Large intestine (tissue), 3 donors: ENCODE results near the gene SNRNP48. TPM values are rescaled to one million over a fixed set of nuclear protein-coding genes. Genes with fewer than 3 reads are reported as not detected.
A peak's percentile ranks its signal among the peaks of the same experiment; 100 is the strongest.

ENCODE experiments used
- DNase-seq, 2 donors: peaks; one replicate each; pipeline versions ENCODE4 v3.0.0 to v3.0.0-alpha.2; 2013
- H3K27ac ChIP-seq: one replicate; pipeline ENCODE4 v1.5.1; 2013; ENCODE audit warnings: low read length
- H3K27me3 ChIP-seq: 2 replicates; pipeline ENCODE4 v1.6.1; 2013; ENCODE audit warnings: low read length; ENCODE audit not compliant: control insufficient read depth, insufficient read depth
- H3K36me3 ChIP-seq: 2 replicates; pipeline ENCODE4 v1.6.1; 2013; ENCODE audit warnings: low read length; ENCODE audit not compliant: control insufficient read depth, insufficient read depth
- H3K4me1 ChIP-seq: one replicate; pipeline ENCODE4 v1.6.1; 2013; ENCODE audit warnings: low read length; ENCODE audit not compliant: control insufficient read depth, insufficient read depth
- H3K4me3 ChIP-seq: one replicate; pipeline ENCODE4 v1.5.1; 2013; ENCODE audit warnings: low read length
- H3K9me3 ChIP-seq: one replicate; pipeline ENCODE4 v1.6.1; 2013; ENCODE audit warnings: mild to moderate bottlenecking, low read depth, low read length, moderate library complexity; ENCODE audit not compliant: control insufficient read depth
- WGBS: methylation state at CpG from one replicate; pipeline ENCODE4 v1.1.5; 2013; ENCODE audit warnings: low lambda C conversion rate; ENCODE audit not compliant: insufficient coverage; 5-methylcytosine and 5-hydroxymethylcytosine counted together
- polyA plus RNA-seq: library from polyadenylated mRNA; unstranded; fragments of 120-200 nt; gene quantifications from one replicate; pipeline ENCODE4 v1.2.1, GENCODE V29; 2013

SNRNP48 gene
- polyA plus RNA-seq, 1 donor, result 18.6 TPM

DNA sequence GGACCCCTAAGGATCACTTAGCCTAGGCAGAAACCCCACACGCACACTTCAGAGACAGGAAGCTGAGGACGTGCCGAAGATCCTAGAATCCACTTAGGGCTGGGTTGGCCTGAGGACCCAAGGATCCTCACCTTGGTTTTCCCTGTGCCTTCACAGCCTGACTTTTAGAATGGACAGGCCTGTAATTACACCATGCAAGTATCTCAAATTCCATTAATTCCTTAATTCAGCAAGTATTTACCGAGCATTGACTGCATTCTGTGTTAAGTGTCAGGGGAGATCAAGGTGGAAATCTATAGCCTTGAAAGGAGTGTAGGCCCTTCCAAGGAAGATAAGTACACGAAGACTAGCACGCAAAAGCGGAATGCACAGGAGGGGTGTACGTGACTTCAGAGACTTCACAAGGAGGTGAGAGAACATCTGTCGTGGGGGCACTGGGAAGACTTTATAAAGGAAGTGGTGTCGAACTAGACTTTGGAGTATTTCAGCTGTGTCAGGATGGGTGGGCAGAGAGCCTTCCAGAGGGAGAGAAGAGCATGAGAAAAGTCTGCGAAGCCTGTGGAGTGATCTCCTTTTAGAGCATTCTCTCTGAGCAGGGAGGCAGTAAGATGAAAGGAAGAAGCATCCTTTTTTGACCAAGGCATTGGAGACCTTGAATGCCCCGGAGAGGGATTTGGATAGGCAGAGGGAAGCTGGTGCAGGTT lies 44.5 kb upstream of the SNRNP48 start:
- Histone ChIP-seq H3K9me3 (peaks cover 9% of the 10 kb centered on the region), H3K4me3 (no peak overlapping the region), H3K27ac (peak overlapping the region; percentile 87), H3K27me3 (peaks cover 24% of the 10 kb centered on the region), H3K4me1 (peaks cover 42% of the 10 kb centered on the region), H3K36me3 (no peaks in the 10 kb centered on the region)
- peak in 1 of 2 donors; percentile 75 for DNase-seq
- 40% methylated on average over 1 of the region's 12 CpGs for WGBS

DNA sequence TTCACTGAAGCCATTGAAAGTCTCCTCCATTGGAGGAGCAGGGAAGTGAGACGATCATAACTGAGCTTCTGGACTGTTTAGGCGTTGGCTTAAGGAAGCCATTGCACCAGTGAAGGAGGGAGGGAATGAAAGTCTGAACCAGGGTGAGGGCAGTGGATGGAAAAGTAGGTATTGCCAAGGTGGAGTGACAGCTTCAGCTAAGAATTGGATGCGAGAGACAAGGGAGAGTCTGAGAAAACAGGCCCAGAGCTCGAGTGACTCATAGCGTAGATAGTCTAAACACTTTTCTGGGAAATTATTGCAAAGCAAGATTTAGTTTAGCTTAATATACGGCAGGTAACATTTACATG lies 44.0 kb upstream of the SNRNP48 start:
- DNase-seq, result peak in 1 of 2 donors; percentile 54
- H3K27ac ChIP-seq, result peak overlapping the region; percentile 87
- H3K36me3 ChIP-seq, result no peaks in the 10 kb centered on the region
- H3K4me1 ChIP-seq, result peaks cover 43% of the 10 kb centered on the region
- H3K27me3 ChIP-seq, result peaks cover 19% of the 10 kb centered on the region
- 40% methylated on average over 1 of the region's 6 CpGs for WGBS
- H3K9me3 ChIP-seq, result peaks cover 9% of the 10 kb centered on the region
- H3K4me3 ChIP-seq, result no peak overlapping the region

DNA sequence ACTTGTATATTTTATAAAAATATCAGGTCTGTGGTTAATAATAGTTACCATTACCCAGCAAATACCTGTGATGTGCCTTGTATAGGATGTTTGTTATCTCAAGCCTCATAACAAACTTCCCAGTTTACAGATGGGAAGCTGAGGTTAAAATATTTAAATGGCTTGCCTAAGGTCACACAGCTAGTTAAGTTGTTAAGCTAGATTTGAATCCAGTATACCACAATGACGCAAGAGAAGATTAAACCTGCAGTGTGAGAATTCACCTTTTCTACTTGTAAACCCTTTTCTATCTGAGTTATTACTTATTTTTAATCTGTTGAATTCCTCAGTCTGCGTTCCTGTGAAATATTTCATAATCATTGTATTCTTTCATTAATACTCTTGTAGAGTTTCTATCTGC lies 43.6 kb upstream of the SNRNP48 start:
- peak overlapping the region; percentile 87 for H3K27ac ChIP-seq
- H3K9me3 ChIP-seq, result peaks cover 9% of the 10 kb centered on the region
- no peak overlapping the region for H3K4me3 ChIP-seq
- peaks cover 46% of the 10 kb centered on the region for H3K4me1 ChIP-seq
- H3K36me3 ChIP-seq, result no peaks in the 10 kb centered on the region
- H3K27me3 ChIP-seq, result peaks cover 17% of the 10 kb centered on the region
- 50% methylated on average over 1 of the region's 2 CpGs for WGBS
- DNase-seq, result peak in 1 of 2 donors; percentile 22

DNA sequence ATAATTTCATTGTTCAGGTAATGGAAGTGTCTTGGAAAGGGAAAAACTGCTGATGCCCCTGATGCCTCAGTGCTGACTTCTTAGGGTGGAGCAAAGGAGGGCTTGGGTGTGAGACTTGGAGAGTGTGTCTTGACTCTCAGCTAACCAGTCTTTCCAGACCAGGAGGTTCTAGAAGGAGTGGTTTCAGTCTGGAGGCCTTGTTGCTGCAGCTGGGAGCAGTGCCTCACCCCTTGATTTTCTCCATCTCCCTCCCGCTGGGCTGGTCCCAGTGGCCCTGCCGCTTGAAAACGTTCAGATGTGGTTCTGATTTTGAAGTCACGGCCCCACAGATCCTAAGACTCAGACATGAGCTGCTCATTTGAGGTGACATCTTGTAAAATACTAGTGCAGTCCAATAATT lies 43.1 kb upstream of the SNRNP48 start:
- peak overlapping the region; percentile 87 for H3K27ac ChIP-seq
- H3K27me3 ChIP-seq, result peaks cover 12% of the 10 kb centered on the region
- H3K36me3 ChIP-seq, result no peaks in the 10 kb centered on the region
- WGBS, result no CpG with 5 or more reads among the region's 4 CpGs
- DNase-seq, result peak in 1 of 2 donors; percentile 55
- no peak overlapping the region for H3K4me3 ChIP-seq
- H3K9me3 ChIP-seq, result peaks cover 4% of the 10 kb centered on the region
- peaks cover 51% of the 10 kb centered on the region for H3K4me1 ChIP-seq

DNA sequence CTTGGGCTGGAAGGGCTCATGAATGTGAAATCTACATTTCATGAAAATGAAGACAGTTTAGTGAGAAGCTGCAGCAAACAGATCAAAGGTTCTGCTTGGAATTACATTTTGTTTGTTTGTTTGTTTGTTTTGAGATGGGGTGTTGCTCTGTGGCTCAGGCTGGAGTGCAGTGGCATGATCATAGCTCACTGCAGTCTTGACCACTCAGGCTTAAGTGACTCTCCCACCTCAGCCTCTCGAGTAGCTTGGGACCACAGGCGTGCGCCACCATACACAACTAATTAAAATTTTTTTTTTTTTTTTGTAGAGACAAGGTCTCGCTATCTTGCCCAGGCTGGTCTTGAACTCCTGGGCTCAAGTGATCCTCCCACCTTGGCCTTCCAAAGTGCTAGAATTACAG lies 42.7 kb upstream of the SNRNP48 start:
- Histone ChIP-seq H3K27me3 (peaks cover 8% of the 10 kb centered on the region), H3K4me1 (peaks cover 51% of the 10 kb centered on the region), H3K36me3 (no peaks in the 10 kb centered on the region), H3K9me3 (no peaks in the 10 kb centered on the region), H3K27ac (peak overlapping the region; percentile 87), H3K4me3 (no peak overlapping the region)
- no peak for DNase-seq
- WGBS, result no CpG with 5 or more reads among the region's 4 CpGs

DNA sequence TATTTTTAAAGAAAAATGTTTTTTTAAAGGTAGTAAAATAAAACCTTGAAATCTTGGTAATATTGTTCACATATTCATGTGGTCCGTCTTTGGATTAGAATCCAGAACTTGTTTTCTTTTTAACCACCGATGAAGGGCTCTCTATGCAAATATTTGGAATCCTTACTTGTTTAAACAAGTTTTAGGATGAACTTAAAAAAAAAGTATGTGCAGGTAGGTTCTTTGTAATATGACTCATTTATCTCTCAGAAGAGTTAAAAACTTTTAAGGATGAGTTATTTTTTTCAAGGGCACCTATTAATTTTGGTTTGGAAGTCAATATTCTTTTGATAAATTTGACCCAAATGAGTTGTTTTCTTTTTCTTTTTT lies 39.6 kb upstream of the SNRNP48 start:
- peak overlapping the region; percentile 87 for H3K27ac ChIP-seq

DNA sequence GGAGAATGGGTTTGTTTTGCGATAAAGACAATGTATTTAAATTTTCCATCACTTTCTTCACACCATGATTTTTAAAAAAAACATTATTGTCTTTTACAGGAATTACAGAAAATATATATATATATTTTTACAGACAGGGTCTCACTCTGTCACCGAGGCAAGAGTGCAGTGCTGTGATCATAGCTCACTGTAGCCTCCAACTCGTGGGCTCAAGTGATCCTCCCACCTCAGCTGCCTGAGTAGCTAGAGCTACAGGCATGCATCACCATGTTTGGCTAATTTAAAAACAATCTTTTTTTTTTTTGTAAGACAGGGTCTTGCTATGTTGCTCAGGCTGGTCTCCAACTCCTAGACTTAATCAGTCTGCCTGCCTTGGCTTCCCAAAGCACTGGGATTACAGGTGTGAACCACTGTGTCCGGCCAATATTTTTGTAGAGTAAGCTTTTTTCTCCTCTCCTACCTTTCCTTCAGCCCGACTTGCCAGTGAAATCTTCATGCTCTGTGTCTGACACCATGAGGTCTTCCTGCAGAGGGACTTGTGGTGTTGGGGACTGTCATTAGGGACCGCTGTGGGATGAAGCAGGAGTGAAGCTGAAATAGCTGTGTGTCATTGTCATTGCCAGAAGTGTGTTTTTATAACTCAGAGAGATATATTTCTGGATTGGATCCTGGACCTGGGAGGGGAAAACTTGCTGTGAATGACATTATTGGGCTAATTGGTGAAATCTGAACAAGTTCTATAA lies 35.3 kb upstream of the SNRNP48 start:
- 90% methylated on average over 2 of the region's 6 CpGs for WGBS
- peaks cover 36% of the 10 kb centered on the region for H3K4me1 ChIP-seq
- H3K9me3 ChIP-seq, result no peaks in the 10 kb centered on the region
- H3K36me3 ChIP-seq, result peaks cover 33% of the 10 kb centered on the region
- H3K27me3 ChIP-seq, result no peaks in the 10 kb centered on the region
- no peak overlapping the region for H3K27ac ChIP-seq
- no peak for DNase-seq
- no peak overlapping the region for H3K4me3 ChIP-seq

More for the DNA sequence above, 39.6 kb upstream of the SNRNP48 start:
- peaks cover 53% of the 10 kb centered on the region for H3K4me1 ChIP-seq
- no peak overlapping the region for H3K4me3 ChIP-seq
- no peaks in the 10 kb centered on the region for H3K9me3 ChIP-seq
- no peaks in the 10 kb centered on the region for H3K27me3 ChIP-seq
- no peak for DNase-seq
- no peaks in the 10 kb centered on the region for H3K36me3 ChIP-seq
- WGBS, result 70% methylated on average over 1 of the region's 2 CpGs

DNA sequence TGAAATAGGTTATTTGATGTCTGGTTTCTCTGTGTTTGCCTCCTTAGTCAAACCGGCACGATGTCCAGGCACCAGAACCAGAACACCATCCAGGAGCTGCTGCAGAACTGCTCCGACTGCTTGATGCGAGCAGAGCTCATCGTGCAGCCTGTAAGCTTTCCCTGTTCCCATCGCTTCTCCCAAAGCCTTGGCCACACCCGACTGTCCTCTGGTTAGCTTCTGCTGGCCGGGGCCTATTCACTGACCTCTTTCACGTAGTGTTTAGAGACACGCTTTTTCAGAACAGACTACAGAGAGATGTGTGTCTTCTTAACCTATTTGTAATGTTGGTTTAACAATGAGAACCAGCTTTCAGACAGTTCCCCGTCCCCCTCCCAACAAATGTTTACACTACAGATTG lies 34.3 kb upstream of the SNRNP48 start:
- H3K27me3 ChIP-seq, result no peaks in the 10 kb centered on the region
- WGBS, result 100% methylated on average over 1 of the region's 11 CpGs

DNA sequence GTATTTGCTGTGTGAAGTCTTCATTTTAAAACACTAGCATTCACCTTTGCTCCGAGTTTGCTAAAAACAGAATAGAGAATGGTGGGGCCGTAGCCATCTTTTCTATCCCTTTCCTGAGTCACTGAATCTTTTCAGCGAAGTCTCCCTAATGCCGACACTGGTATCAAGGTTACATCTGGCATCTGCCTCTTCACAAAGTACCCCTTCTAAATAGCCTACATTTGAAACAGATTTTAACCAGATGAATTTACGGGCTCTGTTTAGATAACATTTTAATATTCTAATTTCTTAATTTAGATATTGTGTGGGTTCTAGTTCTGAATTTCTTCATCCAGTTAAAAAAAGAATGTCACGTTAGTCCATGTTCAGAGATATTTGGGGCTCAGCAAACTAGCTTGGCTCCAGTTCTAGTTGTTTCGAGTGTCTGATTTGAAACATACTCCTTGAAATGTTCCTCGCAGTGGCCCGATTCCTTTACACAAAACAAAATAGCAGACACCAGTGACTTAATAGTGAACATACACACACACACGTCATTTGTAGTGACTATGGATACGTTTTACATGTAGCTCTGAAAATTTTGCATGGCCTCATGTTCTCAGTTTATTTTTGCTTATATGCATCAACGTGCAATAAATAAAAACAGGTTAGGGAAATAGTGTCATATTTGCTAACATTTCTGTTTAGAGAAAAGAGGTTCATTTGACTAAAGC lies 33.4 kb upstream of the SNRNP48 start:
- Histone ChIP-seq H3K36me3 (peaks cover 37% of the 10 kb centered on the region), H3K27ac (no peak overlapping the region), H3K4me3 (no peak overlapping the region), H3K27me3 (no peaks in the 10 kb centered on the region), H3K4me1 (peaks cover 26% of the 10 kb centered on the region), H3K9me3 (no peaks in the 10 kb centered on the region)
- 93% methylated on average over 8 of the region's 12 CpGs for WGBS
- no peak for DNase-seq

More for the DNA sequence above, 34.3 kb upstream of the SNRNP48 start:
- Histone ChIP-seq H3K4me3 (no peak overlapping the region), H3K36me3 (peaks cover 37% of the 10 kb centered on the region), H3K27ac (no peak overlapping the region), H3K4me1 (peaks cover 31% of the 10 kb centered on the region), H3K9me3 (no peaks in the 10 kb centered on the region)
- no peak for DNase-seq

DNA sequence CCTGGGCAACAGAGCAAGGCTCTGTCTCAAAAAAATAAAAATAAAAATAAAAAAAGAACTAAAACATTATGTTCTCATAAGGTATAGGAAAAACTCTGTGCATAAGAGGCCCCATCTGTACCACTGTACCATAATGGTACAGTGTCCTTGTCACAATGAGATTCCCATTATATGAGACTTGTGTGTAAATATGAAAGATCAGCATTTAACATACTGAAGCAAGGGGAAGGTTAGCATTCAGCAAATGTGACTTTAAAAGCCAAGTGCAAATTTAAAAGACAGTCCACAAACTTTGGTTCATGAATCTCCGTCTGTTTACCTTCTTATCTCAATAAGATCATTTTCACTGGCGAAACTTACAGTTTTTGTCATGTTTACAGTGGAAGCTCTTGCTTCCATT lies 32.3 kb upstream of the SNRNP48 start:
- Histone ChIP-seq H3K4me1 (peaks cover 23% of the 10 kb centered on the region), H3K9me3 (no peaks in the 10 kb centered on the region), H3K36me3 (peaks cover 41% of the 10 kb centered on the region), H3K27me3 (no peaks in the 10 kb centered on the region), H3K4me3 (no peak overlapping the region), H3K27ac (no peak overlapping the region)
- DNase-seq, result no peak
- WGBS, result no CpG with 5 or more reads among the region's 2 CpGs
